Neuronal stem cell (in vitro differentiated cells): ENCODE measurements around the gene SLC35A1. TPM values are rescaled to one million over a fixed set of nuclear protein-coding genes. Genes with fewer than 3 reads are reported as not detected.

ENCODE experiments used
- DNase-seq: peaks from one replicate; pipeline ENCODE4 v3.0.0-alpha.2; 2013; ENCODE audit warnings: low spot score
- H2AFZ ChIP-seq: one replicate; pipeline ENCODE4 v1.6.1; 2013; ENCODE audit warnings: mild to moderate bottlenecking, low read length, inconsistent platforms
- H2AK5ac ChIP-seq: 2 replicates; pipeline ENCODE4 v1.6.1; 2013; ENCODE audit warnings: low read depth, mild to moderate bottlenecking, inconsistent platforms, low read length, moderate library complexity, mixed read lengths
- H2BK120ac ChIP-seq: 2 replicates; pipeline ENCODE4 v1.6.1; 2013; ENCODE audit warnings: low read depth, mild to moderate bottlenecking, inconsistent platforms, low read length, moderate library complexity, mixed read lengths
- H2BK12ac ChIP-seq: one replicate; pipeline ENCODE4 v1.6.1; 2013; ENCODE audit warnings: low read length, inconsistent platforms
- H2BK15ac ChIP-seq: 2 replicates; pipeline ENCODE4 v1.6.1; 2013; ENCODE audit warnings: mild to moderate bottlenecking, low read length, inconsistent platforms, mixed read lengths
- H2BK5ac ChIP-seq: one replicate; pipeline ENCODE4 v1.6.1; 2013; ENCODE audit warnings: inconsistent platforms, mild to moderate bottlenecking, low read length, moderate library complexity
- H3K14ac ChIP-seq: one replicate; pipeline ENCODE4 v1.6.1; 2013; ENCODE audit warnings: low read length, inconsistent platforms
- H3K18ac ChIP-seq: 2 replicates; pipeline ENCODE4 v1.6.1; 2013; ENCODE audit warnings: low read length, inconsistent platforms
- H3K23ac ChIP-seq: 2 replicates; pipeline ENCODE4 v1.6.1; 2013; ENCODE audit warnings: low read depth, mild to moderate bottlenecking, mixed read lengths, low read length, inconsistent platforms; ENCODE audit not compliant: poor library complexity
- H3K27ac ChIP-seq: replicated peaks from 3 replicates; pipeline ENCODE4 v1.5.1; 2013; ENCODE audit warnings: low read length, inconsistent platforms
- H3K27me3 ChIP-seq, 3 experiments: 2 replicates each; pipeline ENCODE4 v1.6.1; 2013; ENCODE audit warnings: low read length in 3 of 3, mild to moderate bottlenecking in 2 of 3, inconsistent platforms in 1 of 3, low read depth in 1 of 3, mixed read lengths in 1 of 3, moderate library complexity in 1 of 3; ENCODE audit not compliant: control insufficient read depth in 3 of 3, insufficient read depth in 3 of 3
- H3K36me3 ChIP-seq, 2 donors: replicated peaks in 1 of 2; 2 replicates each; pipeline ENCODE4 v1.6.1; 2013; ENCODE audit warnings: low read length in 2 of 2; ENCODE audit not compliant: control insufficient read depth in 2 of 2, insufficient read depth in 2 of 2
- H3K4ac ChIP-seq: 2 replicates; pipeline ENCODE4 v1.6.1; 2013; ENCODE audit warnings: inconsistent platforms, mild to moderate bottlenecking, low read length, moderate library complexity
- H3K4me1 ChIP-seq, 2 donors: 1 replicate in 1 of 2; 2 replicates in 1 of 2; pipeline ENCODE4 v1.6.1; 2013; ENCODE audit warnings: low read length in 2 of 2, low read depth in 1 of 2; ENCODE audit not compliant: control insufficient read depth in 2 of 2, insufficient read depth in 1 of 2
- H3K4me2 ChIP-seq: one replicate; pipeline ENCODE4 v1.6.1; 2013; ENCODE audit warnings: mild to moderate bottlenecking, low read length, inconsistent platforms; ENCODE audit not compliant: insufficient read depth, poor library complexity, severe bottlenecking
- H3K4me3 ChIP-seq, 2 donors: 2 replicates each; pipeline ENCODE4 v1.5.1; 2013; ENCODE audit warnings: low read length in 2 of 2, mild to moderate bottlenecking in 2 of 2, inconsistent platforms in 1 of 2, moderate library complexity in 1 of 2
- H3K79me1 ChIP-seq: one replicate; pipeline ENCODE4 v1.6.1; 2013; ENCODE audit warnings: low read depth, mild to moderate bottlenecking, inconsistent platforms, low read length, moderate library complexity
- H3K9ac ChIP-seq: one replicate; pipeline ENCODE4 v1.6.1; 2013; ENCODE audit warnings: mild to moderate bottlenecking, low read depth, low read length, inconsistent platforms; ENCODE audit not compliant: poor library complexity
- H3K9me3 ChIP-seq, 2 donors: replicated peaks in 1 of 2; 2 replicates each; pipeline versions ENCODE3 to v1.6.1; 2013; ENCODE audit warnings: low read length in 2 of 2, mild to moderate bottlenecking in 2 of 2, inconsistent platforms in 1 of 2, low read depth in 1 of 2, mixed read lengths in 1 of 2, moderate library complexity in 1 of 2; ENCODE audit not compliant: control insufficient read depth in 2 of 2, insufficient read depth in 1 of 2
- H4K8ac ChIP-seq: one replicate; pipeline ENCODE4 v1.6.1; 2013; ENCODE audit warnings: low read depth, mild to moderate bottlenecking, inconsistent platforms, low read length, moderate library complexity
- H4K91ac ChIP-seq: one replicate; pipeline ENCODE4 v1.6.1; 2013; ENCODE audit warnings: low read length, low read depth, mild to moderate bottlenecking, inconsistent platforms; ENCODE audit not compliant: poor library complexity
- WGBS, 2 donors: extraction: QIAGEN DNeasy Blood & Tissue Kit; methylation state at CpG; one replicate each; pipeline ENCODE4 v1.1.7; 2013; ENCODE audit warnings: missing lambda C conversion rate in 2 of 2, mixed read lengths in 1 of 2; ENCODE audit not compliant: insufficient read length in 2 of 2, insufficient replicate concordance in 1 of 2; ENCODE audit errors: extremely low coverage in 2 of 2; 5-methylcytosine and 5-hydroxymethylcytosine counted together
- polyA plus RNA-seq, 2 experiments: library from polyadenylated mRNA; stranded (reverse); fragments of 200-250 nt; gene quantifications; one replicate each; pipeline ENCODE4 v1.2.3, GENCODE V29; 2013

Gene SLC35A1, protein sequence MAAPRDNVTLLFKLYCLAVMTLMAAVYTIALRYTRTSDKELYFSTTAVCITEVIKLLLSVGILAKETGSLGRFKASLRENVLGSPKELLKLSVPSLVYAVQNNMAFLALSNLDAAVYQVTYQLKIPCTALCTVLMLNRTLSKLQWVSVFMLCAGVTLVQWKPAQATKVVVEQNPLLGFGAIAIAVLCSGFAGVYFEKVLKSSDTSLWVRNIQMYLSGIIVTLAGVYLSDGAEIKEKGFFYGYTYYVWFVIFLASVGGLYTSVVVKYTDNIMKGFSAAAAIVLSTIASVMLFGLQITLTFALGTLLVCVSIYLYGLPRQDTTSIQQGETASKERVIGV
- polyA plus RNA-seq (2013, experiment 1 of 2), result 13.3 TPM
- polyA plus RNA-seq (2013, experiment 2 of 2), result 14.3 TPM

DNA sequence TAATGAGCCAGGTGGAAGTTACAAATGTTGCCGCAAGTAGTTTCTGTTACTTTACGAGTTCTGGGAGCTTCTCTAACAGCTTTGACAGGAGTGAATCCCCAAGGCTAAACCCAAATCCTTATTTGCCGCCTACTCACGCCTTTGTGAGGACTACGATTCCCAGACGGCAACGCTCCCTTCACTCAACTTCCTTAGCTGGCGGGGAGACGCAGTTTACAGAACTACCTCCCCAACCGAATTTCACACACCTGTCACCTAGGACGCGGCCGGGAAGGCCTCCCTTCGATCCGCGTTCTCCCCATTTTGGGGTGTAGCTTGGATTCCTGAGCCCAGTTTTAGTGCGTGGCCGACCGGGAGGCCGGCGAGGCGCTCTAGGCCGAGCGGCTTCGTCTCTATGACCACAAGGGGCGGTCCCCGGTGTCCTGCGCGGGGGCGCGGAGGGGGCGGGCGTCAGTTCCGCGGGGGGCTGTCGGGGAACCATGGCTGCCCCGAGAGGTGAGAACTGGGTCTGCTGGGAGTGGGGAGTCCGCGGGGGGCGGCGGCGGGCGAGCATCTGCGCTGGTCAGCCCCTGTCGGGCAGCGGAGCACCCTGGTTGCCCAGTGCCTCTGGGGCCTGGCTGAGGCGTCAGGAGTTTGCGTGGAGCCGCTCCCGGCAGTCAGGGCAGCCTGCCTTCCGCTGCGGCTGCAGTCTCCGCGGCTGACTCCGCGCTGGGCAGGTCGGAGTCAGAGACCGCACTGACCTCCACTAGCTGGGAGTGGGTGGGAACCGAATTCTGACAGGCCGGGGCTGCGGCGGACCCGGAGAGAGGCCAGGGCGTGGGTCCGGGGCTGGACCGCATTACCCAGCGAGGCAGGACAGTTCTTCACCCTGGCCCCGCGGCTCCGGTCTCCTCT, at the start of gene SLC35A1:
Gene SLC35A1, plus strand, starts transcription at position 450 of the 894 bp plus-strand sequence. Its CDS starts 30 bp downstream, at position 480.
- H3K27me3 ChIP-seq, result peaks cover 0 to 6% (median 0%) of the 10 kb centered on the region in 3 experiments
- H3K4ac ChIP-seq, result no peak within 1 kb of the TSS
- peak within 1 kb of the TSS; percentile 78 for H2BK12ac ChIP-seq
- peak within 1 kb of the TSS; percentile 96 for H3K9ac ChIP-seq
- H2AFZ ChIP-seq, result peak within 1 kb of the TSS; percentile 96
- H3K18ac ChIP-seq, result peak within 1 kb of the TSS; percentile 98
- no CpG with 5 or more reads among the region's 70 CpGs for WGBS, 2 donors
- H3K4me2 ChIP-seq, result peak within 1 kb of the TSS; percentile 65
- no peak within 1 kb of the TSS for H4K8ac ChIP-seq
- peak within 1 kb of the TSS; percentile 78 for H3K14ac ChIP-seq
- H3K9me3 ChIP-seq, result no peaks in the 10 kb centered on the region
- H3K4me1 ChIP-seq, result peaks cover 0 to 5% of the 10 kb centered on the region in 2 donors
- peak; percentile 82 for DNase-seq
- no peaks in the 10 kb centered on the region for H3K79me1 ChIP-seq
- peak within 1 kb of the TSS; percentile 50 for H3K27ac ChIP-seq
- H4K91ac ChIP-seq, result no peak within 1 kb of the TSS
- H3K36me3 ChIP-seq, result no peaks in the 10 kb centered on the region
- no peak within 1 kb of the TSS for H2BK5ac ChIP-seq
- no peak within 1 kb of the TSS for H2AK5ac ChIP-seq
- peak within 1 kb of the TSS; percentile 62 for H3K23ac ChIP-seq
- peak within 1 kb of the TSS; percentile 85 to 89 for H3K4me3 ChIP-seq
- H2BK120ac ChIP-seq, result no peak within 1 kb of the TSS
- peak within 1 kb of the TSS; percentile 69 for H2BK15ac ChIP-seq

DNA sequence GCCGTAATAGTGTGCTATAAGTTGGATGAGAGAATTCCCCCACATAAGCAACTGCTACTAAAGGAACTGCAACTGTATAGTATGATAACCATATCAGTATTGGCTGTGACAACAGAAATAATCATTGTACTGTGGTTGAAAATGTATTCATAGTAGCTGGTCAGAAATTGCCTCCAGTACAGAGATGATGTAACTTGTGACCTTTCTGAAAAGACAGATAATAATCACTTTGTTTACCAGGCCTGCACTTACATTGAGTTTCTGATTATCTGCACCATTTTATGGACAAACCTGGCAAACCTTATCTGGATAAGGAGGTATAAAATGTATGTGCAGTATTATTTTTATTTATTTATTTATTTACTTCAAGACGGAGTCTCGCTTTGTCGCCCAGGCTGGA, 46.0 kb upstream of the SLC35A1 start:
- H2BK5ac ChIP-seq, result no peak overlapping the region
- H3K27me3 ChIP-seq, result no peaks in the 10 kb centered on the region
- no CpG with 5 or more reads among the region's 4 CpGs for WGBS, 2 donors
- no peak overlapping the region for H4K8ac ChIP-seq
- no peaks in the 10 kb centered on the region for H3K79me1 ChIP-seq
- no peak overlapping the region for H2BK120ac ChIP-seq
- H2BK12ac ChIP-seq, result no peak overlapping the region
- no peak for DNase-seq
- no peak overlapping the region for H3K4me3 ChIP-seq
- no peak overlapping the region for H3K14ac ChIP-seq
- H2AK5ac ChIP-seq, result no peak overlapping the region
- no peak overlapping the region for H3K4ac ChIP-seq
- H3K23ac ChIP-seq, result no peak overlapping the region
- no peak overlapping the region for H3K18ac ChIP-seq
- no peak overlapping the region for H3K4me2 ChIP-seq
- no peaks in the 10 kb centered on the region for H3K36me3 ChIP-seq
- H3K27ac ChIP-seq, result no peak overlapping the region
- no peak overlapping the region for H4K91ac ChIP-seq
- H2AFZ ChIP-seq, result no peak overlapping the region
- no peaks in the 10 kb centered on the region for H3K4me1 ChIP-seq
- H3K9ac ChIP-seq, result no peak overlapping the region
- no peaks in the 10 kb centered on the region for H3K9me3 ChIP-seq
- H2BK15ac ChIP-seq, result no peak overlapping the region

DNA sequence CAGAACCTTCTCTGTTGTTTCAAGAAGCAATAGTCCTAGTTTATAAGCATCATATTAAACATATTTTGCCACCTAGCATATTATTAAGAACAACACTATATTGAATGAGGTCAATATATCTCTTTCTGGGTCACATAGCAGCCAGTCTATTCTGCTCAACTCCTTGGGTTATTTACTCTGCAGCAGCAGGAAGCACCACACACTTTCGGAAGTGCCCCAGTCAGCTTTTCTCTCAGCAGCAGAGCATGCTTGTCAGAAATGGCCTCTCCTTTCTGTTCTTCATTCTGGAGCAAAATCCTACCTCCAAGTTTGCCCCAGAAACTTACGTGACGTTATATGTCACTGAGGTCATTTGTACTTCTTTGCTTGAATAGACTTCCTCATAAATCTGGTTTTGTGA, 42.3 kb upstream of the SLC35A1 start:
- Histone ChIP-seq H3K9ac (no peak overlapping the region), H2BK5ac (no peak overlapping the region), H2BK15ac (no peak overlapping the region), H3K4me2 (no peak overlapping the region), H3K4ac (no peak overlapping the region), H2BK120ac (no peak overlapping the region), H2AK5ac (no peak overlapping the region), H3K14ac (no peak overlapping the region), H3K27me3 (no peaks in the 10 kb centered on the region), H2BK12ac (no peak overlapping the region), H3K27ac (no peak overlapping the region), H3K4me1 (no peaks in the 10 kb centered on the region), H2AFZ (no peak overlapping the region), H3K18ac (no peak overlapping the region), H3K23ac (no peak overlapping the region), H3K9me3 (no peaks in the 10 kb centered on the region), H3K36me3 (no peaks in the 10 kb centered on the region), H3K4me3 (no peak overlapping the region), H4K91ac (no peak overlapping the region), H4K8ac (no peak overlapping the region), H3K79me1 (no peaks in the 10 kb centered on the region)
- no peak for DNase-seq
- no CpG with 5 or more reads among the region's 3 CpGs for WGBS, 2 donors

DNA sequence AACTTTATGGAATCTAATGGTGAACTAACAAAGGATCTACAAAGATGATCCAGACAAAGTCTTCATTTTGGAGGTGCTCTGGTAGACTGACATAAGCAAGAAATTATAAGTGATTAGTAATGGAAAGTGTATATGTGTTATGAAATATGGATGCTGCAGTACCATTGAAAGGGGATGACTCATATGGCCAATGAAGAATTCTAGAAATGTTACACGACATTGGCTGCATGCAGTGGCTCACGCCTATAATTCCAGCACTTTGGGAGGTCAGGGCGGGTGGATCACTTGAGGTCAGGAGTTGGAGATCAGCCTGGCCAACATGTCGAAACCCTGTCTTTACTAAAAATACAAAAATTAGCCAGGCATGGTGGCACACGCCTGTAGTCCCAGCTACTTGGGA, 41.5 kb upstream of the SLC35A1 start:
- H3K9ac ChIP-seq, result no peak overlapping the region
- no peak overlapping the region for H3K18ac ChIP-seq
- H3K14ac ChIP-seq, result no peak overlapping the region
- peaks cover 0 to under 1% of the 10 kb centered on the region in 2 donors for H3K9me3 ChIP-seq
- no peak overlapping the region for H3K4ac ChIP-seq
- H3K23ac ChIP-seq, result no peak overlapping the region
- no peaks in the 10 kb centered on the region for H3K27me3 ChIP-seq
- no peak overlapping the region for H2AFZ ChIP-seq
- H4K91ac ChIP-seq, result no peak overlapping the region
- DNase-seq, result no peak
- H3K4me2 ChIP-seq, result no peak overlapping the region
- H2BK120ac ChIP-seq, result no peak overlapping the region
- H3K4me1 ChIP-seq, result no peaks in the 10 kb centered on the region
- no peaks in the 10 kb centered on the region for H3K79me1 ChIP-seq
- H2AK5ac ChIP-seq, result no peak overlapping the region
- H4K8ac ChIP-seq, result no peak overlapping the region
- H3K27ac ChIP-seq, result no peak overlapping the region
- no peak overlapping the region for H3K4me3 ChIP-seq
- H2BK5ac ChIP-seq, result no peak overlapping the region
- no peak overlapping the region for H2BK15ac ChIP-seq
- no peak overlapping the region for H2BK12ac ChIP-seq
- no peaks in the 10 kb centered on the region for H3K36me3 ChIP-seq
- WGBS, 2 donors, result no CpG with 5 or more reads among the region's 5 CpGs
